H9 (cell line): ENCODE measurements around the gene SYDE2. TPM values are rescaled to one million over a fixed set of nuclear protein-coding genes. Genes with fewer than 3 reads are reported as not detected.
"Not testable (repeated sequence)": the region's sequence is repeated elsewhere in the genome, so short reads cannot be mapped to it uniquely, and the experiment has no call there.

Source experiments
- DNase-seq: peaks from one replicate; pipeline ENCODE4 v3.0.0-alpha.2; 2017
- H2AFZ ChIP-seq: one replicate; pipeline ENCODE4 v1.6.1; 2013; ENCODE audit warnings: mild to moderate bottlenecking, low read length, control low read depth, moderate library complexity
- H2AK5ac ChIP-seq: 2 replicates; pipeline ENCODE4 v1.6.1; 2013; ENCODE audit warnings: low read length, control low read depth, mixed read lengths; ENCODE audit not compliant: insufficient read length
- H2BK120ac ChIP-seq: one replicate; pipeline ENCODE4 v1.6.1; 2013; ENCODE audit warnings: low read depth, mild to moderate bottlenecking, low read length, control low read depth, inconsistent platforms; ENCODE audit not compliant: poor library complexity, severe bottlenecking
- H2BK12ac ChIP-seq: 2 replicates; pipeline ENCODE4 v1.6.1; 2013; ENCODE audit warnings: low read length, control low read depth, mixed read lengths, low read depth; ENCODE audit not compliant: insufficient read length
- H2BK15ac ChIP-seq: 2 replicates; pipeline ENCODE4 v1.6.1; 2013; ENCODE audit warnings: low read depth, low read length, control low read depth
- H2BK20ac ChIP-seq: one replicate; pipeline ENCODE4 v1.6.1; 2013; ENCODE audit warnings: low read depth, mild to moderate bottlenecking, low read length, control low read depth, inconsistent platforms; ENCODE audit not compliant: poor library complexity, severe bottlenecking
- H2BK5ac ChIP-seq: 2 replicates; pipeline ENCODE4 v1.6.1; 2013; ENCODE audit warnings: low read length, control low read depth, mixed read lengths; ENCODE audit not compliant: insufficient read length
- H3K14ac ChIP-seq: 2 replicates; pipeline ENCODE4 v1.6.1; 2013; ENCODE audit warnings: low read length, control low read depth; ENCODE audit not compliant: insufficient read depth
- H3K18ac ChIP-seq: 2 replicates; pipeline ENCODE4 v1.6.1; 2013; ENCODE audit warnings: low read depth, mild to moderate bottlenecking, mixed read lengths, low read length, control low read depth; ENCODE audit not compliant: insufficient read length
- H3K23ac ChIP-seq: 2 replicates; pipeline ENCODE4 v1.6.1; 2013; ENCODE audit warnings: low read length, control low read depth, mixed read lengths, low read depth; ENCODE audit not compliant: insufficient read length
- H3K23me2 ChIP-seq: 2 replicates; pipeline ENCODE4 v1.6.1; 2013; ENCODE audit warnings: low read depth, mild to moderate bottlenecking, mixed read lengths, low read length, control low read depth; ENCODE audit not compliant: insufficient read length, poor library complexity, severe bottlenecking
- H3K27ac ChIP-seq: 2 replicates; pipeline ENCODE4 v1.5.1; 2013; ENCODE audit warnings: low read length, control low read depth, mixed read lengths, low read depth; ENCODE audit not compliant: insufficient read length
- H3K27me3 ChIP-seq: 2 replicates; pipeline ENCODE4 v1.6.1; 2013; ENCODE audit warnings: low read length, control low read depth, inconsistent platforms; ENCODE audit not compliant: insufficient read depth
- H3K4ac ChIP-seq: 2 replicates; pipeline ENCODE4 v1.6.1; 2013; ENCODE audit warnings: low read depth, mild to moderate bottlenecking, control low read depth, inconsistent platforms, low read length, moderate library complexity
- H3K4me1 ChIP-seq: 2 replicates; pipeline ENCODE4 v1.6.1; 2013; ENCODE audit warnings: low read length, control low read depth, inconsistent platforms; ENCODE audit not compliant: insufficient read depth
- H3K4me2 ChIP-seq: 2 replicates; pipeline ENCODE4 v1.6.1; 2013; ENCODE audit warnings: low read length, control low read depth, mixed read lengths; ENCODE audit not compliant: insufficient read length, insufficient read depth
- H3K56ac ChIP-seq: 2 replicates; pipeline ENCODE4 v1.6.1; 2013; ENCODE audit warnings: low read depth, mild to moderate bottlenecking, mixed read lengths, low read length, control low read depth; ENCODE audit not compliant: insufficient read length
- H3K79me1 ChIP-seq: 2 replicates; pipeline ENCODE4 v1.6.1; 2013; ENCODE audit warnings: low read depth, mild to moderate bottlenecking, moderate library complexity, low read length, control low read depth, inconsistent platforms; ENCODE audit not compliant: insufficient read depth, poor library complexity, severe bottlenecking
- H3K79me2 ChIP-seq: 2 replicates; pipeline ENCODE4 v1.6.1; 2013; ENCODE audit warnings: low read length, control low read depth, inconsistent platforms; ENCODE audit not compliant: insufficient read depth
- H3K9ac ChIP-seq: 2 replicates; pipeline ENCODE4 v1.6.1; 2013; ENCODE audit warnings: low read length, control low read depth, mixed read lengths; ENCODE audit not compliant: insufficient read length; ENCODE audit errors: extremely low read depth
- H3K9me3 ChIP-seq: one replicate; pipeline ENCODE4 v1.6.1; 2013; ENCODE audit warnings: low read depth, low read length, inconsistent platforms; ENCODE audit not compliant: control insufficient read depth
- H3T11ph ChIP-seq: one replicate; pipeline ENCODE4 v1.6.1; 2013; ENCODE audit warnings: mild to moderate bottlenecking, low read length, control low read depth, inconsistent platforms
- H4K20me1 ChIP-seq: one replicate; pipeline ENCODE4 v1.6.1; 2013; ENCODE audit not compliant: control insufficient read depth, insufficient read length, insufficient read depth
- H4K5ac ChIP-seq: 2 replicates; pipeline ENCODE4 v1.6.1; 2013; ENCODE audit warnings: low read depth, mild to moderate bottlenecking, mixed read lengths, low read length, control low read depth; ENCODE audit not compliant: insufficient read length
- H4K8ac ChIP-seq: replicated peaks from 2 replicates; pipeline ENCODE4 v1.6.1; 2013; ENCODE audit warnings: low read length, control low read depth, mixed read lengths, low read depth; ENCODE audit not compliant: insufficient read length
- H4K91ac ChIP-seq: 2 replicates; pipeline ENCODE4 v1.6.1; 2013; ENCODE audit warnings: low read depth, mild to moderate bottlenecking, moderate library complexity, mixed read lengths, low read length, control low read depth; ENCODE audit not compliant: insufficient read length
- H3K27ac Mint-ChIP-seq, 3 experiments: 2 replicates in 2 of 3; 3 replicates in 1 of 3; pipeline ENCODE4 v1.8.0; 2020 to 2021; ENCODE audit warnings: mixed read lengths in 3 of 3, mild to moderate bottlenecking in 1 of 3, moderate library complexity in 1 of 3
- H3K27me3 Mint-ChIP-seq: 2 replicates; pipeline ENCODE4 v1.8.0; 2021; ENCODE audit warnings: low read depth, mild to moderate bottlenecking, moderate library complexity, mixed read lengths
- H3K36me3 Mint-ChIP-seq, 3 experiments: 2 replicates in 2 of 3; 3 replicates in 1 of 3; pipeline ENCODE4 v1.8.0; 2020 to 2021; ENCODE audit warnings: low read depth in 3 of 3, mixed read lengths in 3 of 3; ENCODE audit not compliant: insufficient read depth in 1 of 3
- H3K4me1 Mint-ChIP-seq, 2 experiments: 2 replicates each; pipeline ENCODE4 v1.8.0; 2020; ENCODE audit warnings: mixed read lengths in 2 of 2
- H3K4me3 Mint-ChIP-seq, 2 experiments: 2 replicates in 1 of 2; 3 replicates in 1 of 2; pipeline ENCODE4 v1.8.0; 2020 to 2021; ENCODE audit warnings: mild to moderate bottlenecking in 2 of 2, mixed read lengths in 2 of 2, moderate library complexity in 1 of 2
- H3K9me3 Mint-ChIP-seq, 2 experiments: 2 replicates in 1 of 2; 3 replicates in 1 of 2; pipeline ENCODE4 v1.8.0; 2020; ENCODE audit warnings: mild to moderate bottlenecking in 2 of 2, mixed read lengths in 2 of 2, moderate library complexity in 1 of 2
- CTCF ChIP-seq: fragments of 200-600 bp; sonication (generic); conservative IDR thresholded peaks from 3 replicates; pipeline ENCODE4 v1.8.0; 2021; ENCODE audit warnings: antibody characterized with exemption, mild to moderate bottlenecking
- whole genome bisulfite sequencing: extraction: QIAGEN DNeasy Blood & Tissue Kit; methylation state at CpG from one replicate; pipeline ENCODE4 v1.1.7; 2013; ENCODE audit warnings: missing lambda C conversion rate, low lambda C conversion rate, mixed read lengths; ENCODE audit not compliant: insufficient read length; ENCODE audit errors: extremely low coverage; 5-methylcytosine and 5-hydroxymethylcytosine counted together
- total RNA-seq: library from RNA; stranded (reverse); gene quantifications from 2 replicates; pipeline ENCODE4 v1.2.1, GENCODE V29; 2021

The SYDE2 gene
- total RNA-seq, 1 experiment from 2014 or later: 12.4 TPM

GRCh38 chr1:85142753-85143152 lies 58.1 kb downstream of the SYDE2 start:
- no peak overlapping the region for H3K18ac ChIP-seq
- H3K79me1 ChIP-seq: no peaks in the 10 kb centered on the region
- TF ChIP-seq CTCF: no peak
- DNase-seq: no peak
- Mint-ChIP-seq H3K27me3 (no peaks in the 10 kb centered on the region), H3K9me3 (no peaks in the 10 kb centered on the region), H3K4me1 (peaks cover 20 to 26% of the 10 kb centered on the region in 2 experiments), H3K4me3 (no peak overlapping the region), H3K27ac (no peak overlapping the region), H3K36me3 (no peaks in the 10 kb centered on the region; a peak in 1 of 7 replicates)
- no peak overlapping the region for H4K8ac ChIP-seq
- no peak overlapping the region for H2BK20ac ChIP-seq
- no CpG with 5 or more reads among the region's 5 CpGs for whole genome bisulfite sequencing
- H3K56ac ChIP-seq: no peak overlapping the region
- no peak overlapping the region for H2BK5ac ChIP-seq
- no peak overlapping the region for H3K23ac ChIP-seq
- H2AFZ ChIP-seq: no peak overlapping the region
- no peaks in the 10 kb centered on the region for H3K9me3 ChIP-seq
- H2BK120ac ChIP-seq: no peak overlapping the region
- H3K4me2 ChIP-seq: no peak overlapping the region
- H2BK12ac ChIP-seq: no peak overlapping the region
- no peaks in the 10 kb centered on the region for H4K20me1 ChIP-seq
- H3K79me2 ChIP-seq: no peaks in the 10 kb centered on the region
- no peak overlapping the region for H2BK15ac ChIP-seq
- peaks cover 3% of the 10 kb centered on the region; the same call in 1 of the 2 replicates for H3K4me1 ChIP-seq
- H3K9ac ChIP-seq: no peak overlapping the region
- H3K14ac ChIP-seq: no peak overlapping the region
- no peak overlapping the region for H4K5ac ChIP-seq
- H2AK5ac ChIP-seq: no peak overlapping the region
- no peak overlapping the region for H3K4ac ChIP-seq
- no peaks in the 10 kb centered on the region for H3K27me3 ChIP-seq
- no peak overlapping the region for H3K27ac ChIP-seq
- H4K91ac ChIP-seq: no peak overlapping the region
- H3K23me2 ChIP-seq: no peaks in the 10 kb centered on the region
- H3T11ph ChIP-seq: no peak overlapping the region

- H3K4me1 Mint-ChIP-seq, H3K14ac ChIP-seq, H3K56ac ChIP-seq, H3K9ac ChIP-seq, H4K8ac ChIP-seq, H4K91ac ChIP-seq, H2BK120ac ChIP-seq, H3K23ac ChIP-seq, H2BK15ac ChIP-seq, H4K20me1 ChIP-seq, H3K27ac Mint-ChIP-seq, H3K9me3 ChIP-seq, H3K79me2 ChIP-seq, H3K18ac ChIP-seq, H2BK12ac ChIP-seq, H3T11ph ChIP-seq, H3K27me3 Mint-ChIP-seq, H3K27me3 ChIP-seq, H3K36me3 Mint-ChIP-seq, H3K23me2 ChIP-seq, H3K4ac ChIP-seq, H3K4me1 ChIP-seq, H3K4me3 Mint-ChIP-seq, H2BK20ac ChIP-seq, H4K5ac ChIP-seq, H3K4me2 ChIP-seq, H3K27ac ChIP-seq, H3K9me3 Mint-ChIP-seq, H2AFZ ChIP-seq, DNase-seq, H2AK5ac ChIP-seq, H3K79me1 ChIP-seq, H2BK5ac ChIP-seq: not testable (repeated sequence)
- no CpG with 5 or more reads among the region's 5 CpGs for WGBS
These were observed 62.4 kb downstream of the SYDE2 start for GRCh38 chr1:85138439-85138838.
